GM21515 (cell line): ENCODE measurements around the gene AMOTL2.

Experiments used
- ATAC-seq: cut with Tn5 transposase; IDR thresholded peaks from one replicate; pipeline ENCODE4 v1.9.1; 2021; ENCODE audit not compliant: unreplicated experiment

Gene AMOTL2

GRCh38 chr3:134353831-134354611 lies 20.2 kb downstream of the AMOTL2 start:
- no peak for ATAC-seq

- ATAC-seq: no peak
Measured at GRCh38 chr3:134353171-134353825, 20.9 kb downstream of the AMOTL2 start.

GRCh38 chr3:134352031-134352671 lies 22.1 kb downstream of the AMOTL2 start:
- ATAC-seq: no peak

GRCh38 chr3:134351427-134351826 lies 22.8 kb downstream of the AMOTL2 start:
- no peak for ATAC-seq

- ATAC-seq: no peak
Measured at GRCh38 chr3:134350861-134351311, 23.4 kb downstream of the AMOTL2 start.

GRCh38 chr3:134350266-134350665 lies 24.0 kb downstream of the AMOTL2 start:
- ATAC-seq: no peak

GRCh38 chr3:134348524-134348923 lies 25.7 kb downstream of the AMOTL2 start:
- ATAC-seq: no peak

GRCh38 chr3:134347551-134347950 lies 26.7 kb downstream of the AMOTL2 start:
- ATAC-seq: no peak

GRCh38 chr3:134346744-134347143 lies 27.5 kb downstream of the AMOTL2 start:
- no peak for ATAC-seq

- no peak for ATAC-seq
Measured at GRCh38 chr3:134345202-134345601, 29.0 kb downstream of the AMOTL2 start.

GRCh38 chr3:134344560-134344959 lies 29.7 kb downstream of the AMOTL2 start:
- ATAC-seq: no peak

GRCh38 chr3:134342259-134342658 lies 32.0 kb downstream of the AMOTL2 start:
- no peak for ATAC-seq

- ATAC-seq: no peak
Measured at GRCh38 chr3:134341389-134341788, 32.9 kb downstream of the AMOTL2 start.

- ATAC-seq: no peak
Measured at GRCh38 chr3:134340982-134341365, 33.3 kb downstream of the AMOTL2 start.

- ATAC-seq: no peak
Measured at GRCh38 chr3:134340362-134340981, 33.8 kb downstream of the AMOTL2 start.

GRCh38 chr3:134339913-134340312 lies 34.3 kb downstream of the AMOTL2 start:
- ATAC-seq: no peak

- no peak for ATAC-seq
Measured at GRCh38 chr3:134339331-134339730, 34.9 kb downstream of the AMOTL2 start.

- no peak for ATAC-seq
Measured at GRCh38 chr3:134338516-134339261, 35.6 kb downstream of the AMOTL2 start.

- ATAC-seq: no peak
Measured at GRCh38 chr3:134338201-134338512, 36.1 kb downstream of the AMOTL2 start.

- ATAC-seq: no peak
Measured at GRCh38 chr3:134337511-134338200, 36.6 kb downstream of the AMOTL2 start.
